GM08714 (cell line): ENCODE results near the gene ARHGEF3.

ENCODE experiments used
- H3K4me3 ChIP-seq: fragments of 200-500 bp; sonication (Bioruptor generic); 2 replicates; pipeline ENCODE4 v1.5.1; 2014; ENCODE audit warnings: mild to moderate bottlenecking, low read length, inconsistent platforms
- ZNF274 ChIP-seq: IDR thresholded peaks from 2 replicates; pipeline ENCODE4 v1.6.1; 2012; ENCODE audit warnings: mild to moderate bottlenecking, low read depth, low read length

ARHGEF3 gene

DNA sequence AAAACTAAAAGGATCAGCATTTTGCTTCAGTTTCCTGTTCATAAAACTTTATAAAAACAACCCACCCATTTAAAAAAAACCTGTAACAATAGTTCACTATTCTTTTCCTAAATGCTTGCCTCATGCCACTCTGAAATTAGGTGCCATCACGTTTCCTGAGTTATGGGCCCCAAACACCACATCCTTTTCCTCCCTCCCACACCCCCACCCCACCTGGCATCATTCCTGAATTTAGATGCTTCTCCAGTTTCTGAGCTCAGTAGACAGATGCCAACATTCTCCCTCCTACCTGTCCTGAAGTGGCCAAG is 11.9 kb upstream of the ARHGEF3 start:
- no peak for TF ChIP-seq ZNF274
- no peak overlapping the region for H3K4me3 ChIP-seq

GRCh38 chr3:56812754-56813652 is 11.3 kb upstream of the ARHGEF3 start:
- no peak overlapping the region for H3K4me3 ChIP-seq
- no peak for TF ChIP-seq ZNF274

- no peak for TF ChIP-seq ZNF274
- H3K4me3 ChIP-seq, result no peak overlapping the region
Measured at GRCh38 chr3:56811546-56812202, 9.9 kb upstream of the ARHGEF3 start.

GRCh38 chr3:56810577-56811545 is 9.1 kb upstream of the ARHGEF3 start:
- TF ChIP-seq ZNF274, result no peak
- no peak overlapping the region for H3K4me3 ChIP-seq

- no peak for TF ChIP-seq ZNF274
- no peak overlapping the region for H3K4me3 ChIP-seq
Measured at GRCh38 chr3:56806407-56806806, 4.7 kb upstream of the ARHGEF3 start.

DNA sequence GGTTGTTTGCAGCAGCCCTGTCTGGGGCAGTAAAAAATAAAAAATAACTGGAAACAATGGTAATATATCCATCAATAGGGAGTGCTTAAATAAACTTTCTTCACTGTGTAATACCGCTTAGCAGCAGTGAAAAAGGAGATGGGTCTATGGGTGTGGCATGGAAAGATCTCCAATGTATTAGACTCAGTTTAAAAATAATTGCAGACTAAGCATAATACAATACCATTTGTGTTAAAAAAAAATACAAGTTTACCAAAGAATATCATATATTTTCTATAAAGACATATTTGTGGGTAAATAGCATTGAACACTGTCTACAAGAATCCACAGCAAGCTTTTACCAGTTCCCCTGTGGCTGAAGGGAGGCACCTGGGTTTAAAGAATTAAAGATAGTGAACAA is 1.0 kb upstream of the ARHGEF3 start:
- TF ChIP-seq ZNF274, result no peak
- H3K4me3 ChIP-seq, result no peak overlapping the region

- H3K4me3 ChIP-seq, result peak overlapping the region; percentile 69; the same call in 1 of the 2 replicates
- no peak for TF ChIP-seq ZNF274
Measured at GRCh38 chr3:56802378-56802745, 613 bp upstream of the ARHGEF3 start.

DNA sequence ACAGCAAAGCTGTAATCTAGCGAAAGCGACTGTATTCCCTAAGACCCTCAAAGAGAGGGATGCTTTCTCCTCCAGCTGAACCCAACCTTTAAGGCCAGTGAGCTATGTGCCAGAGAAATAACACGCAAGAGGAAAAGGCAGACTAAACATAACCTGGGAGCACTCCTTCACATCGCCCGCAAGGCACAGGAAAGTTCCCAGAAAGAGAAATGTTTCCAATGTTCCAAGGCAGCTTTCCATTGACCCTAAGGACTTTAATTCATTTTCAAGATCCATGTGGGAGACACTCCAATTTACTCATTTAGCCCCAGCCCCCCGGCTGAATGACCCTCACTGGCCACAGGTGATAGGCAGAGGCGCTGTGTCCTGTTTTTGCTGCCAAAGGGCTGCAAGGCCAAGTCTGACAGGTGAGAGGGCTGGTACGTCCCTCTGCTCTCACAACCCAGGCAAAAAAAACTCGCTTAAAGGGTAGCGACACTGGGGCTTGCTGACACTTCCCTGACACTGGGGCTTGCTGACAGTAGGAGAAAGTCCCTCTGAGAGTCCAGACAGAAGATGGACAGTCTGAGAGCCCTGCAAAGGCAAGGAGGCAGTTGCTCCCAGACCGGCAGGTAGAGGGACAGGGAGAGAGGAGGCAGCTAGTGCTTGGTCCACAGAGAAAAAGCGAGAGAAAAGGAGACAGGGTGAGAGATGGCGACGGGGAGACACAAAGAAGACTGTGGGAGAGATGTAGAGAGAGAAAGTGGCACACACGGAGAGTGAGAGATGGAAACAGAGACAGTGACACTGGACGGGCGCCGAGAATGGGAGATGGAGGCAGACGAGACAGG is 702 bp downstream of the ARHGEF3 start:
- no peak for TF ChIP-seq ZNF274
- H3K4me3 ChIP-seq, result peak overlapping the region; percentile 69

DNA sequence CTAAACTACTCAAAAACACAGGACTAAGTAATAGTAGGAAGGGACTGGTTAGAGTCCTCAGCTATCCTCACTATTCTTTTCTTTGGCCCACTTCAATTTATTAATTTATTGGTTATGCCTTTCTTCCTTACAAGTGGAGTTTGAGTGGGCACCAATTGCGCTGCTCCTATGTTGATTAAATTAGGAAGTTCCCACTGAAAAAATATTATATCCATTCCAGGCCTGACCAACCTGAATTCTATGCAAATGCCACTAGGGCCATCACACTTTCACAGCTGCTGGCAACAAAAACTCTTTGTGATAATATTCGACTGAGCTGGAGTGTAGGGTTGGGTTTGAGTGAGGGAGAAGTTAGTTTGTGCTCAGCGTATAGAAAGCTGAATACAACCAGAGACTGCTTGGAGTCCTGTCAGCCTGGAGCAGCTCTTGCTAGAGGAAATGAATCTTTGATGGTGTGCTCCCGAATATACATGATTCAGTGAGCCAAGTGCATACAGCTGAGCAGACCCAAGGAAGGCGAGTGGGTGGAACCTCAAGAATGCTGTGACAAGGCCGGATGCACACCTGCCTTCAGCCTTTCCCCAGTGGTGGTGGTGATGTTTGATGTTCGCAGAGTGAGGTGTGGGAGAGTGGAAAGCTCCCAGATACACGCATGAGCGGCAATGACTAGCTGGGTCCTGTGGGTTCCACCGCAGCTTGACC is 1.5 kb downstream of the ARHGEF3 start:
- H3K4me3 ChIP-seq, result peak overlapping the region; percentile 69
- TF ChIP-seq ZNF274, result no peak

- H3K4me3 ChIP-seq, result peak overlapping the region; percentile 78
- no peak for TF ChIP-seq ZNF274
Measured at GRCh38 chr3:56799251-56799882, 2.4 kb downstream of the ARHGEF3 start.

- no peak for TF ChIP-seq ZNF274
- no peak overlapping the region for H3K4me3 ChIP-seq
Measured at GRCh38 chr3:56796996-56797395, 4.8 kb downstream of the ARHGEF3 start.

DNA sequence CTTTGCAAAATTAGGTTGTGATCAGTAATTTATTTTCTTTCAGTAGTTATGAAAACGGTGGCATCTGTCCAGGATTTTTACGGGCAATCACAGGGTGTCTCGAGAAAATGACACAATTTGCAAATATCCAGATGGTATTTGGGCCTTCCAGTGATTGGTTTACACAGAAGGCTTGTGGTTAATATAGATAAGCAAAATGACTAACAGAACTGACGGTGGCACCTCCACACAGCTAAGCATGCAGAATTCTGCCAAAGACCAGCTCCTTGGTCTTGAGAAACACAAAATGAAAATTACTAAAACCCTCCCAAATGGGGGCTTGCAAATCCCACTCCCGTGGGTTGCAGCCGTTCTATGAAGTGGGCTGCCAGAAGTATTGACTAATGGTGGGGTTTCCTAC is 5.5 kb downstream of the ARHGEF3 start:
- H3K4me3 ChIP-seq, result no peak overlapping the region
- no peak for TF ChIP-seq ZNF274

DNA sequence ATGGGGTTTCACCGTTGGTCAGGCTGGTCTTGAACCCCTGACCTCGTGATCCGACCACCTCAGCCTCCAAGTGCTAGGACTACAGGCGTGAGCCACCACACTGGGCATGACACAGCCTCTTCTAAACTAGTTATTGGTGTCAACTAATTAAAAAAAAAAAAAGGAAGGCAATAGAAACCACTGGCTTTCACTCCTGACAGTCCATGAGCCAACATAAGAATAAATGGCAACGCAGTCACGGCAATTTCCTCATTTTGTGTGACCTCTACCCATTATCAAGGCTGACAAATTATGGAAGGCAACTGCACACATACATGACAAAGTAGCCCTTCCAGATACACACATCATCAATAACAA is 5.9 kb downstream of the ARHGEF3 start:
- no peak for TF ChIP-seq ZNF274

More for the DNA sequence above, 5.9 kb downstream of the ARHGEF3 start:
- H3K4me3 ChIP-seq, result no peak overlapping the region
